Measurements from ENCODE around the gene TGM3. TPM values are rescaled to one million over a fixed set of nuclear protein-coding genes. Genes with fewer than 3 reads are reported as not detected.
A peak's percentile ranks its signal among the peaks of the same experiment; 100 is the strongest.

Gene TGM3
- total and polyA plus RNA-seq, 9 donors: 0.13 to 0.91 (median 0.38) TPM

- no peak overlapping the region for H3K27ac ChIP-seq (ENCODE audit: low read length)
Observed at GRCh38 chr20:2346188-2346587, 50.4 kb downstream of the TGM3 start.

DNA sequence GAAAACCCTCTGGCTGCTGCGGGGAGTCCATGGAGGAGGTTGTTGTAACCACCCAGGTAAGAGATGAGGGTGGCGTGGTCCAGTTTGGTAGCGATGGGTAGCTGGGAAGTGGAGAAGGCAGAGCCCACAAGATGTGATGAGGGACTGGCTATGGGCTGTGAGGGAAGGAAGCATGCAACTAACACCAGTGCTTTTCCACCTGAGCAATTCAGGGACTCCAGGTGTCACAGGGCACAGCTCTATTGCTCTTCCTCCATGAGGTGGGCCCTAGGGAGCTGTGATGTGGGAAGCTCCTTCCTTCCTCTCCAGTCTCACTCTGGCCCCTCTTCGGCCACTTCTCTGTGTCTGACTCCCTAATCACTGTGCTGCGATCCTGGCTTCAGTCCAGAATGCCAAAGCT is 52.5 kb downstream of the TGM3 start:
- Histone ChIP-seq H3K4me3 (ENCODE audit: low read length) (no peak overlapping the region), H3K27ac (ENCODE audit: low read length) (no peak overlapping the region), H3K4me1 (ENCODE audit: control insufficient read depth, insufficient read depth, low read length) (no peaks in the 10 kb centered on the region), H3K9me3 (replicated peaks; ENCODE audit: control insufficient read depth, low read depth, low read length) (no peaks in the 10 kb centered on the region), H3K36me3 (ENCODE audit: control insufficient read depth, insufficient read depth, low read length) (no peaks in the 10 kb centered on the region), H3K27me3 (ENCODE audit: control insufficient read depth, insufficient read depth, low read length) (no peaks in the 10 kb centered on the region)
- no peak for DNase-seq
- WGBS (ENCODE audit: insufficient coverage): 79% methylated on average over 4 of the region's 5 CpGs

More at GRCh38 chr20:2346188-2346587, 50.4 kb downstream of the TGM3 start:
- WGBS (ENCODE audit: insufficient coverage): 54% methylated on average over 3 of the region's 3 CpGs
- Histone ChIP-seq H3K4me1 (ENCODE audit: control insufficient read depth, insufficient read depth, low read length) (no peaks in the 10 kb centered on the region), H3K4me3 (ENCODE audit: low read length) (no peak overlapping the region), H3K9me3 (replicated peaks; ENCODE audit: control insufficient read depth, low read depth, low read length) (no peaks in the 10 kb centered on the region), H3K36me3 (ENCODE audit: control insufficient read depth, insufficient read depth, low read length) (no peaks in the 10 kb centered on the region), H3K27me3 (ENCODE audit: control insufficient read depth, insufficient read depth, low read length) (no peaks in the 10 kb centered on the region)
- no peak for DNase-seq

DNA sequence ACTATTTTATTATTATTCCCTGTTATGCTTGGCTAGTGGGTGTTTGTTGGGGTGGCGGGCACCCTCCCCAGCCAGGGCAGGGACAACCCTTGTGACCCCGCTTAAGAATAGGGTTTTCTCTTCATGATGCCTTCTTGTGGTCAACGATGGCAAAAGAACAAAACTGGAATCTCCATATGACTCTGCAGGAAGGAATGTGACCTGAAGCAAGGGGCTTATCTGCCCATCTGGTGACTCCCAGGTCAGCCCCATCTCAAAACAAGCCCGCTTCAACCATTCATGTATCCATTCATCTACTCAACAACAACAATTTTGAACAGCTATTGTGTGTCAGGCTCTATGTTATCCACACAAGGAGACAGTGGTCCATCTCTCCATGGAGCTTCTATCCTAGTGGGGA is 54.0 kb downstream of the TGM3 start:
- WGBS (ENCODE audit: insufficient coverage): 56% methylated on average over 2 of the region's 4 CpGs
- H3K27me3 ChIP-seq (ENCODE audit: control insufficient read depth, insufficient read depth, low read length): no peaks in the 10 kb centered on the region
- no peaks in the 10 kb centered on the region for H3K9me3 ChIP-seq (replicated peaks; ENCODE audit: control insufficient read depth, low read depth, low read length)
- no peak overlapping the region for H3K27ac ChIP-seq (ENCODE audit: low read length)
- no peak overlapping the region for H3K4me3 ChIP-seq (ENCODE audit: low read length)
- DNase-seq: no peak
- H3K4me1 ChIP-seq (ENCODE audit: control insufficient read depth, insufficient read depth, low read length): no peaks in the 10 kb centered on the region
- no peaks in the 10 kb centered on the region for H3K36me3 ChIP-seq (ENCODE audit: control insufficient read depth, insufficient read depth, low read length)

- H3K9me3 ChIP-seq (replicated peaks; ENCODE audit: control insufficient read depth, low read depth, low read length): no peaks in the 10 kb centered on the region
- no peaks in the 10 kb centered on the region for H3K4me1 ChIP-seq (ENCODE audit: control insufficient read depth, insufficient read depth, low read length)
- DNase-seq: no peak
- WGBS (ENCODE audit: insufficient coverage): 71% methylated on average over 2 of the region's 5 CpGs
- no peaks in the 10 kb centered on the region for H3K36me3 ChIP-seq (ENCODE audit: control insufficient read depth, insufficient read depth, low read length)
- no peak overlapping the region for H3K4me3 ChIP-seq (ENCODE audit: low read length)
- H3K27me3 ChIP-seq (ENCODE audit: control insufficient read depth, insufficient read depth, low read length): no peaks in the 10 kb centered on the region
- H3K27ac ChIP-seq (ENCODE audit: low read length): no peak overlapping the region
Observed at GRCh38 chr20:2350606-2351005, 54.8 kb downstream of the TGM3 start.

GRCh38 chr20:2353231-2353630 is 57.4 kb downstream of the TGM3 start:
- Histone ChIP-seq H3K9me3 (replicated peaks; ENCODE audit: control insufficient read depth, low read depth, low read length) (no peaks in the 10 kb centered on the region), H3K27ac (ENCODE audit: low read length) (no peak overlapping the region), H3K27me3 (ENCODE audit: control insufficient read depth, insufficient read depth, low read length) (no peaks in the 10 kb centered on the region), H3K4me1 (ENCODE audit: control insufficient read depth, insufficient read depth, low read length) (no peaks in the 10 kb centered on the region), H3K4me3 (ENCODE audit: low read length) (no peak overlapping the region), H3K36me3 (ENCODE audit: control insufficient read depth, insufficient read depth, low read length) (no peaks in the 10 kb centered on the region)
- WGBS (ENCODE audit: insufficient coverage): 50% methylated on average over 1 of the region's 3 CpGs
- no peak for DNase-seq

- no peak overlapping the region for H3K4me3 ChIP-seq (ENCODE audit: low read length)
- 71% methylated on average over 1 of the region's 2 CpGs for WGBS (ENCODE audit: insufficient coverage)
Observed at GRCh38 chr20:2357114-2357513, 61.3 kb downstream of the TGM3 start.

GRCh38 chr20:2358006-2358405 is 62.2 kb downstream of the TGM3 start:
- Histone ChIP-seq H3K27me3 (ENCODE audit: control insufficient read depth, insufficient read depth, low read length) (no peaks in the 10 kb centered on the region), H3K4me1 (ENCODE audit: control insufficient read depth, insufficient read depth, low read length) (no peaks in the 10 kb centered on the region), H3K36me3 (ENCODE audit: control insufficient read depth, insufficient read depth, low read length) (no peaks in the 10 kb centered on the region), H3K27ac (ENCODE audit: low read length) (no peak overlapping the region), H3K4me3 (ENCODE audit: low read length) (no peak overlapping the region), H3K9me3 (replicated peaks; ENCODE audit: control insufficient read depth, low read depth, low read length) (no peaks in the 10 kb centered on the region)
- DNase-seq: no peak
- WGBS (ENCODE audit: insufficient coverage): no CpG with 5 or more reads among the region's 3 CpGs

More at GRCh38 chr20:2357114-2357513, 61.3 kb downstream of the TGM3 start:
- Histone ChIP-seq H3K27me3 (ENCODE audit: control insufficient read depth, insufficient read depth, low read length) (no peaks in the 10 kb centered on the region), H3K36me3 (ENCODE audit: control insufficient read depth, insufficient read depth, low read length) (no peaks in the 10 kb centered on the region), H3K27ac (ENCODE audit: low read length) (no peak overlapping the region), H3K4me1 (ENCODE audit: control insufficient read depth, insufficient read depth, low read length) (no peaks in the 10 kb centered on the region), H3K9me3 (replicated peaks; ENCODE audit: control insufficient read depth, low read depth, low read length) (no peaks in the 10 kb centered on the region)
- DNase-seq: no peak

DNA sequence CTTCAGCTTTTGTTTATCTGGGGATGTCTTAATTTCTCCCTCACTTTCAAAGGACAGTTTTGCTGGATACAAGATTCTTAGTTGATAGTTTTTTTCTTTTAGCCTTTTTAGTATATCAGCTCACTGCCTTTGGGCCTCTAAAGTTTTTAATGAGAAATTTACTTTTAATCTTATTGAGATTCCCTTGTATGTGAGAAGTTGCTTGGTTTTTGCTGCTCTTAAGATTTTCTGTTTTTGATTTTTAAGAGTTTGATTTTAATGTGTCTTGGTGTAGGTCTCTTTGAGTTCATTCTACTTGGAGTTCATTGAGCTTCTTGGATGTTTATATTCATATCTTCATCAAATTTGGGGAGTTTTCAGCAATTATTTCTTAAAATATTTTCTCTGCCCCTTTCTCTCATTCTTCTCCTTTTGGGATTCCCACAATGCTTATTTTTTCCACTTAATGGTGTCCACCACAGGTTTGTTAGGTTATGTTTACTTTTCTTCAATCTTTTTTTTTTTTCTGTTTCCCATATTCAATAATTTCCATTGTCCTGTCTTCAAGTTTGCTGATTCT is 65.3 kb downstream of the TGM3 start:
- Histone ChIP-seq H3K9me3 (replicated peaks; ENCODE audit: control insufficient read depth, low read depth, low read length) (no peaks in the 10 kb centered on the region), H3K36me3 (ENCODE audit: control insufficient read depth, insufficient read depth, low read length) (no peaks in the 10 kb centered on the region), H3K27ac (ENCODE audit: low read length) (no peak overlapping the region), H3K27me3 (ENCODE audit: control insufficient read depth, insufficient read depth, low read length) (no peaks in the 10 kb centered on the region), H3K4me3 (ENCODE audit: low read length) (no peak overlapping the region), H3K4me1 (ENCODE audit: control insufficient read depth, insufficient read depth, low read length) (no peaks in the 10 kb centered on the region)
- DNase-seq: no peak

DNA sequence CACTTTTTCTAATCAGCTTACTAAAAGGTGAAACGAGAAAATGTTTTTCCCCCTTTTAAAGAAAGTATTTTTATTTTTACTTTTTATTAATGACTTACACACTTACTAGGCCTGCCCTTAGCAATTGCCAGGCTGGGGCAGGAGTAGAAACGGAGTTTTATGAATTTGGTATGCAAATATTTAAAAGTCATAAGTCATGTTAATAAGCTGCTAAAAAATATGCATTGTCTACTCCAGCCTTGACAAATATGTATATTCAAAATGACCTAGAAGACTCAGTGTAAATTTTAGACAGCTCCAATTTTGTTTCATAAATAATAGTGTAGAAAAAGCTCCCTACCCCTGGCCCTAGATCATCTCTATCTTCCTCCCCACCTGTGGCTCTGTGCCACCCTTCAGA is 67.4 kb downstream of the TGM3 start:
- no peaks in the 10 kb centered on the region for H3K36me3 ChIP-seq (ENCODE audit: control insufficient read depth, insufficient read depth, low read length)
- no peaks in the 10 kb centered on the region for H3K4me1 ChIP-seq (ENCODE audit: control insufficient read depth, insufficient read depth, low read length)
- no peaks in the 10 kb centered on the region for H3K27me3 ChIP-seq (ENCODE audit: control insufficient read depth, insufficient read depth, low read length)
- no peak for DNase-seq
- H3K4me3 ChIP-seq (ENCODE audit: low read length): no peak overlapping the region
- no peaks in the 10 kb centered on the region for H3K9me3 ChIP-seq (replicated peaks; ENCODE audit: control insufficient read depth, low read depth, low read length)
- no peak overlapping the region for H3K27ac ChIP-seq (ENCODE audit: low read length)
- WGBS (ENCODE audit: insufficient coverage): no CpG with 5 or more reads among the region's 2 CpGs

GRCh38 chr20:2363587-2363986 is 67.8 kb downstream of the TGM3 start:
- Histone ChIP-seq H3K27me3 (ENCODE audit: control insufficient read depth, insufficient read depth, low read length) (no peaks in the 10 kb centered on the region), H3K27ac (ENCODE audit: low read length) (peak overlapping the region; percentile 17), H3K9me3 (replicated peaks; ENCODE audit: control insufficient read depth, low read depth, low read length) (no peaks in the 10 kb centered on the region), H3K36me3 (ENCODE audit: control insufficient read depth, insufficient read depth, low read length) (no peaks in the 10 kb centered on the region), H3K4me1 (ENCODE audit: control insufficient read depth, insufficient read depth, low read length) (no peaks in the 10 kb centered on the region), H3K4me3 (ENCODE audit: low read length) (no peak overlapping the region)
- no peak for DNase-seq
- WGBS (ENCODE audit: insufficient coverage): no CpG with 5 or more reads among the region's 1 CpG

DNA sequence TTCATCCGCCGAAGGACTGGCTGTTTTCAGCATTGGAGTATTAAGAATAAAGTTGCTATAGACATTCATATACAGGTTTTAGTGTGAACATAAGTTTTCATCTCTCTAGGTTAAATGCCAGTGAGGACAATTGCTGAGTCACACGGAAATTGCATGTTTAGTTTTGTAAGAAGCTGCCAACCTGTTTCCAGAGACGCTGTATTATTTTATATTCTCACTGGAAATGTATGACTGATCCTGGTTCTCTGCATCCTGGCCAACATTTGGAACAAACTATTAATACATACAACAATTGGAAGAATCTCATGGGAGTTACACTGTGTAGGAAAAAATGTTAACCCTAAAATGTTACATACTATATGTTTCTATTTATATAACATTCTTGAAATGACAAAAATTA is 68.2 kb downstream of the TGM3 start:
- Histone ChIP-seq H3K27ac (ENCODE audit: low read length) (peak overlapping the region; percentile 17), H3K4me3 (ENCODE audit: low read length) (no peak overlapping the region), H3K4me1 (ENCODE audit: control insufficient read depth, insufficient read depth, low read length) (no peaks in the 10 kb centered on the region), H3K36me3 (ENCODE audit: control insufficient read depth, insufficient read depth, low read length) (no peaks in the 10 kb centered on the region), H3K9me3 (replicated peaks; ENCODE audit: control insufficient read depth, low read depth, low read length) (no peaks in the 10 kb centered on the region), H3K27me3 (ENCODE audit: control insufficient read depth, insufficient read depth, low read length) (no peaks in the 10 kb centered on the region)
- WGBS (ENCODE audit: insufficient coverage): no CpG with 5 or more reads among the region's 4 CpGs
- peak; percentile 68 for DNase-seq

Data from muscle of leg (tissue), 11 donors.